ENCODE results near the gene APOF. TPM values are rescaled to one million over a fixed set of nuclear protein-coding genes. Genes with fewer than 3 reads are reported as not detected.

Gene APOF
- total and polyA plus RNA-seq, 9 of the 15 experiments (the other 6 are each of a cell fraction or from before 2014, with no cell fraction given), result 0.09 to 0.15 (median 0.12) TPM; not detected in 5

- TF ChIP-seq MBD1 (CRISPR knock-in tag; IDR thresholded peaks at IDR 0.05) (no peak), MCM7 (IDR thresholded peaks at IDR 0.05) (no peak), ZNF143 (CRISPR knock-in tag; IDR thresholded peaks at IDR 0.05) (peak; percentile 75), FOS (IDR thresholded peaks at IDR 0.05; ENCODE audit: extremely low read depth, insufficient read length) (peak; percentile 97), NRF1 (conservative IDR thresholded peaks at IDR 0.05 in 1 of 2, IDR thresholded peaks at IDR 0.05 in 1 of 2) (peak; percentile 90 to 92), HNRNPK (IDR thresholded peaks at IDR 0.05; ENCODE audit: low read depth, low read length, poor library complexity, severe bottlenecking) (no peak), EZH2 (IDR thresholded peaks at IDR 0.05; ENCODE audit: borderline replicate concordance, low read depth, low read length) (no peak), GMEB1 (CRISPR knock-in tag; IDR thresholded peaks at IDR 0.05) (peak; percentile 82), VEZF1 (CRISPR knock-in tag; IDR thresholded peaks at IDR 0.05) (peak; percentile 68), FOXA1 (IDR thresholded peaks at IDR 0.05; ENCODE audit: borderline replicate concordance) (no peak), NR3C1 (CRISPR knock-in tag; IDR thresholded peaks at IDR 0.05) (no peak)
- TF ChIP-seq, protein P1, sequence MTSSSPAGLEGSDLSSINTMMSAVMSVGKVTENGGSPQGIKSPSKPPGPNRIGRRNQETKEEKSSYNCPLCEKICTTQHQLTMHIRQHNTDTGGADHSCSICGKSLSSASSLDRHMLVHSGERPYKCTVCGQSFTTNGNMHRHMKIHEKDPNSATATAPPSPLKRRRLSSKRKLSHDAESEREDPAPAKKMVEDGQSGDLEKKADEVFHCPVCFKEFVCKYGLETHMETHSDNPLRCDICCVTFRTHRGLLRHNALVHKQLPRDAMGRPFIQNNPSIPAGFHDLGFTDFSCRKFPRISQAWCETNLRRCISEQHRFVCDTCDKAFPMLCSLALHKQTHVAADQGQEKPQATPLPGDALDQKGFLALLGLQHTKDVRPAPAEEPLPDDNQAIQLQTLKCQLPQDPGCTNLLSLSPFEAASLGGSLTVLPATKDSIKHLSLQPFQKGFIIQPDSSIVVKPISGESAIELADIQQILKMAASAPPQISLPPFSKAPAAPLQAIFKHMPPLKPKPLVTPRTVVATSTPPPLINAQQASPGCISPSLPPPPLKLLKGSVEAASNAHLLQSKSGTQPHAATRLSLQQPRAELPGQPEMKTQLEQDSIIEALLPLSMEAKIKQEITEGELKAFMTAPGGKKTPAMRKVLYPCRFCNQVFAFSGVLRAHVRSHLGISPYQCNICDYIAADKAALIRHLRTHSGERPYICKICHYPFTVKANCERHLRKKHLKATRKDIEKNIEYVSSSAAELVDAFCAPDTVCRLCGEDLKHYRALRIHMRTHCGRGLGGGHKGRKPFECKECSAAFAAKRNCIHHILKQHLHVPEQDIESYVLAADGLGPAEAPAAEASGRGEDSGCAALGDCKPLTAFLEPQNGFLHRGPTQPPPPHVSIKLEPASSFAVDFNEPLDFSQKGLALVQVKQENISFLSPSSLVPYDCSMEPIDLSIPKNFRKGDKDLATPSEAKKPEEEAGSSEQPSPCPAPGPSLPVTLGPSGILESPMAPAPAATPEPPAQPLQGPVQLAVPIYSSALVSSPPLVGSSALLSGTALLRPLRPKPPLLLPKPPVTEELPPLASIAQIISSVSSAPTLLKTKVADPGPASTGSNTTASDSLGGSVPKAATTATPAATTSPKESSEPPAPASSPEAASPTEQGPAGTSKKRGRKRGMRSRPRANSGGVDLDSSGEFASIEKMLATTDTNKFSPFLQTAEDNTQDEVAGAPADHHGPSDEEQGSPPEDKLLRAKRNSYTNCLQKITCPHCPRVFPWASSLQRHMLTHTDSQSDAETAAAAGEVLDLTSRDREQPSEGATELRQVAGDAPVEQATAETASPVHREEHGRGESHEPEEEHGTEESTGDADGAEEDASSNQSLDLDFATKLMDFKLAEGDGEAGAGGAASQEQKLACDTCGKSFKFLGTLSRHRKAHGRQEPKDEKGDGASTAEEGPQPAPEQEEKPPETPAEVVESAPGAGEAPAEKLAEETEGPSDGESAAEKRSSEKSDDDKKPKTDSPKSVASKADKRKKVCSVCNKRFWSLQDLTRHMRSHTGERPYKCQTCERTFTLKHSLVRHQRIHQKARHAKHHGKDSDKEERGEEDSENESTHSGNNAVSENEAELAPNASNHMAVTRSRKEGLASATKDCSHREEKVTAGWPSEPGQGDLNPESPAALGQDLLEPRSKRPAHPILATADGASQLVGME (CRISPR knock-in tag; IDR thresholded peaks at IDR 0.05), result no peak
These were observed 28.8 kb downstream of the APOF start, which contains the start of gene PAN2 (continued) for GRCh38 chr12:56333679-56334489.

All from K562 (cell line).